Stimulated activated CD4-positive, alpha-beta T cell treated with anti-CD3 and anti-CD28 coated beads, Interleukin-15, amount 100 ng/mL, for 1 hour (primary cell): ENCODE measurements around the gene USP3.
"Not testable (repeated sequence)": the region's sequence is repeated elsewhere in the genome, so short reads cannot be mapped to it uniquely, and the experiment has no call there.

ENCODE experiments used
- DNase-seq, 2 donors: peaks; one replicate each; pipeline ENCODE4 v3.0.0-alpha.2; 2020; ENCODE audit warnings: low read depth in 1 of 2, low spot score in 1 of 2

Gene USP3

GRCh38 chr15:63605036-63605435 lies 100.6 kb downstream of the USP3 start:
- no peak for DNase-seq

- peak in 1 of 2 donors; percentile 24 for DNase-seq
Measured at GRCh38 chr15:63605816-63606215, 101.4 kb downstream of the USP3 start.

GRCh38 chr15:63606308-63606707 lies 101.9 kb downstream of the USP3 start:
- no peak for DNase-seq

- no peak for DNase-seq
Measured at GRCh38 chr15:63608989-63609388, 104.6 kb downstream of the USP3 start.

- DNase-seq, result no peak
Measured at GRCh38 chr15:63609448-63609847, 105.1 kb downstream of the USP3 start.

- peak; percentile 43 for DNase-seq
Measured at GRCh38 chr15:63610209-63610841, 105.9 kb downstream of the USP3 start.

GRCh38 chr15:63611177-63611576 lies 106.8 kb downstream of the USP3 start:
- no peak for DNase-seq

DNA sequence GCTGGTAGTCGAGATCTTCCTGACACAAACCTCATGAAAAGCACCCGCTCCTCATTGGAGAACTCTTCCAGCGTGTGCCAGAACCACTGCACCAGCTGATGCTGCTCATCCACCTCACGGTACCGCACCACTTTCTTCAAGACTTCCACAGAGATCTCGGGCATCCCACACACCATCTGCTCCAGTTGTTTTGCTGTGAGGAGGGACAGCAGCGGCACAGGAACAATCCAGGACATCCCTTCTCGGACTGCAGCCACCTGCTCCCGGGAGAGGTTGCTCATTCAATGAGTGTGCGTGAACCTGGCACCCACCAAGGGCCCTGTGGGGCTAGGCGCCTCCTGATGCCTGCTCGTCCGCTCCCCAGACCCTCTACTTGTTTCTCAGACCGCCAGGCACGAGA lies 107.9 kb downstream of the USP3 start:
- DNase-seq, result no peak

GRCh38 chr15:63615935-63616334 lies 111.5 kb downstream of the USP3 start:
- no peak for DNase-seq

- DNase-seq, result not testable (repeated sequence)
Measured at GRCh38 chr15:63617147-63617546, 112.8 kb downstream of the USP3 start.

DNA sequence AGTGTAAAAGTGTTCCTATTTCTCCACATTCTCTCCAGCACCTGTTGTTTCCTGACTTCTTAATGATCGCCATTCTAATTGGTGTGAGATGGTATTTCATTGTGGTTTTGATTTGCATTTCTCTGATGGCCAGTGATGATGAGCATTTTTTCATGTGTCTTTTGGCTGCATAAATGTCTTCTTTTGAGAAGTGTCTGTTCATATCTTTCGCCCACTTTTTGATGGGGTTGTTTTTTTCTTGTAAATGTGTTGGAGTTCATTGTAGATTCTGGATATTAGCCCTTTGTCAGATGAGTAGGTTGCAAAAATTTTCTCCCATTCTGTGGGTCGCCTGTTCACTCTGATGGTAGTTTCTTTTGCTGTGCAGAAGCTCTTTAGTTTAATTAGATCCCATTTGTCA lies 113.2 kb downstream of the USP3 start:
- DNase-seq, result not testable (repeated sequence)

DNA sequence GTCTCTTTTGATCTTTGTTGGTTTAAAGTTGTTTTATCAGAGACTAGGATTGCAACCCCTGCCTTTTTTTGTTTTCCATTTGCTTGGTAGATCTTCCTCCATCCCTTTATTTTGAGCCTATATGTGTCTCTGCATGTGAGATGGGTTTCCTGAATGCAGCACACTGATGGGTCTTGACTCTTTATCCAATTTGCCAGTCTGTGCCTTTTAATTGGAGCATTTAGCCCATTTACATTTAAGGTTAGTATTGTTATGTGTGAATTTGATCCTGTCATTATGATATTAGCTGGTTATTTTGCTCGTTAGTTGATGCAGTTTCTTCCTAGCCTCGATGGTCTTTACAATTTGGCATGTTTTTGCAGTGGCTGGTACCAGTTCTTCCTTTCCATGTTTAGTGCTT lies 116.4 kb downstream of the USP3 start:
- DNase-seq, result not testable (repeated sequence)

- no peak for DNase-seq
Measured at GRCh38 chr15:63623232-63623969, 119.0 kb downstream of the USP3 start.

DNA sequence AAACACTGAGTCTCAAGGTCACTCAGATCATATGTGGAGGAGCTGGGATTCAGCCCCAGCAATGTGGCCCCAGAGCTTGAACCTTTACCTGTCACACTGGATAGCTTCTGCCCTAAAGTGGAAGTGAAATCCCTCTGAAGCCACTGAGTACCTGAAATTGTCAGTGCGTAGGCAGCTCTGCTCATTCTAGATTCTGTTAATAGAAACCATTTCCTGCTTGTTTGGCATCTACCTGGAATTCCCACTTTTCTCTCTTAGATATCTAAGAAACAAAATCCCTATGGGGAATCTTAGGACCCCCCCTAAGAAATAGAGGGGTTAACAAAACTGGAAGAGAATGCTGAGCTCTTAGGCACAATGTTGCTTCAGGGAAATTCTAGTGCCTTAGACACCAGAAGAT lies 122.6 kb downstream of the USP3 start:
- no peak for DNase-seq

DNA sequence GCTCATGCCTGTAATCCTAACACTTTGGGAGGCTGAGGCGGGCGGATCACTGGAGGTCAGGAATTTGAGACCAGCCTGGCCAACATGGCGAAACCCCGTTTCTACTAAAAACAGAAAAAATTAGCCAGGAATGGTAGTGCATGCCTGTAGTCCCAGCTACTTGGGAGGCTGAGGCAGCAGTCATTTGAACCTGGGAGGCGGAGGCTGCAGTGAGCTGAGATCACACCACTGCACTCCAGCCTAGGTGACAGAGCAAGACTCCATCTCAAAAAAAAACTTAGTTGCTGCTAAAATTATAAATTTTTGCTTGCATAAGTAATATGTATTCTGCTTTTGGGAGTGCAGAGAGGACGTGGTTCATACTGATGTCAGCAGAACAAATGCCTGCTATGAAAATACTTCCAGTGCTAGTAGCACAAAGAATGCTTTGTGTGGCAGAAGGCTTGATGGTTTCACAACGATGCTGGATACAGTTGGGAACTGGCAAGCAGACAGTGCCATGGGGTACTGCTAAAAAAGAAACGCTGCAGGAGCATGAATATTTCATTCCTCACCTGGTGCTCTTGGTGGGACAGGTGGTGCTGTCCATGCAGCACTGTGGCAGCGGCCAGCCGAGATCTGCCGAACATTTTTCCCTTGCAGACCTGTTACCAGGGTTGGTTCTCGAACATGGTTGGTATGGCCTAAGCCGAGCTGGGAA lies 123.9 kb downstream of the USP3 start:
- no peak for DNase-seq

GRCh38 chr15:63630036-63630751 lies 125.8 kb downstream of the USP3 start:
- no peak for DNase-seq

GRCh38 chr15:63633312-63633711 lies 128.9 kb downstream of the USP3 start:
- no peak for DNase-seq

DNA sequence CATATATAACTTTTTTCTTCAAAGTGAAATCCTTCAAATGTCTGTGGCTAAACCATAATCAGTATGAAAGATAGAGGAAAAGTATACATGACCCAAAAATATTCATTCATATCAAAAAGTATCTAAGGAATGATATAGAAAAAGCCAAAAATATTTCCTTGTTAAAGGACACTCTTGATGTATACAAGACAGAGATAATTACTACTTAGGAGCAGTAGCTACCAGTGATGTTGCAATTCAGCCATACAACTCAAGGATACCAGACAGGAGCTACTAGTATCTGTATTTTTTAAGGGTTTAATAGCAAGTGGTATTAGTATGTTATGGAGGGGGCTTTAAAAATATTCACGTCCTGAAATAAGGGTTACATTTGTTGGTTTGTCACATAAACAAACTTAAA lies 129.8 kb downstream of the USP3 start:
- no peak for DNase-seq

DNA sequence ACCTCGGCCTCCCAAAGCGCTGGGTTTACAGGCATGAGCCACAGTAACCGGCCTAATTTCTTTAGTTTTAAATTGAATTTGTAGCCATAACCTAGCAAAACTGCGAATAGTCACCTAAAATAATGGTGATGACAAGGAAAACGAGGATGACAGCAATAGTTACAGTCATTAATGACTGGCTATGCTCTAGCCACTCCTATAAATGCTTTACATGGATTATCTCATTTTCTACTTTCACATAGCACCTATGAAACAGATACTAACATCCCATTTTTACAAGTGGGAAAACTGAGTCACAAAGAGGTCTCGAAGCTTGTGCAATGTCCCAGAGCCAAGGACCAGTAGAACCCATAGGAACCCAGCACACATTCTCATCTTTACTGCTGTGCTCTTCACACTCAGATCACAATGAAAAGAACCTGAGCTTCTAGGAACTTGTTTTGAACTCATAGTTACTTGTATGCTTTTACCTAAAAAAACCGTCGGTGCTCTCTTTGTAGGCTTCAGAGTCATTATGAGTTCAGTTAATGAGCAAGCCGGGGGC lies 132.2 kb downstream of the USP3 start:
- DNase-seq, result no peak

DNA sequence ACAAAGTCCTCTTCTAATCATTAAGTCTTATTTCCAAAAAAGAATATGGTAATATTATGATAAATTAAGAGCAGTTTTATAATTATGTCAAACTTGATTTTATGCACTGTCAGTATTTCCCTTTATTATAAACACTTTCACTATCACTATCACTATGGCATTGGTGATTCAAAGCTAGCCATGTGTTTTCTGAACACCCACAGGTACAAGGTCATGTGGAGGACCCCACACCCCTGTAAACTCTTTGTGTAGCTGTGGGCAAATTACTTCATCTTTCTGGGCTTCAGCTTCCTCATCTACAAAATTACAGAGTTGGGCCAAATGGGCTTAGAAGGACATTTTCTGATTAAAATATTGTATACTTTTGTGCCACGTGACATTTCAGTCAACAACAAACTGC lies 134.4 kb downstream of the USP3 start:
- no peak for DNase-seq

DNA sequence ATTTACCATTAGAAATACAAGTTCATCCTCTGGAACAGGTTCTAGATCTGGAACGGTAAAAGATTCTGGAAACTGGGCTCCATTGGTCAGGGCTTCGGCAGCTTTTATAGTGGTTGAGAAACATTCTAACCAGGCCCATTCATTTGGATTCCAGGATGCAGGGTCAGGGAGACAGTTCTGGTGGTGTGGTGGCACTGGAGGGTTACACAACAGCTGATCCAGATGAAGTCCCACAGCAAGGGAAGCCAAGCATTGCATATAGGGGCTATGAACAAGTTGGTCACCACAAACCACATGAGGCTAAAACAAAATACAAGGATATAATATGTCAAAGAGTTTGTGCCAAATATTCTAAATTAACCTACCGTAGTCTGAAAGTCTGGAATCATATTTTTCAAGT lies 135.8 kb downstream of the USP3 start:
- no peak for DNase-seq
